Panc1 (cell line): Measurements from ENCODE around the gene DGCR6L. TPM values are rescaled to one million over a fixed set of nuclear protein-coding genes. Genes with fewer than 3 reads are reported as not detected.
"Not testable (repeated sequence)": the region's sequence is repeated elsewhere in the genome, so short reads cannot be mapped to it uniquely, and the experiment has no call there.

Experiments
- ATAC-seq: fragments of 200-7000 bp; cut with Tn5 transposase; 2 replicates; pipeline ENCODE4 v1.9.1; 2020; ENCODE audit warnings: mild to moderate bottlenecking, moderate library complexity
- BruUV-seq: library from RNA; stranded (reverse); fragments of 400-500 nt; replicated peaks from 2 replicates; lab custom pipeline; 2021; lab: Mats Ljungman, UMichigan
- CTCF ChIA-PET: fragments of 300-600 bp; sonication (Branson Sonifier 250); formaldehyde crosslinking; loops from one replicate; lab custom pipeline; 2022; ENCODE audit warnings: antibody characterized with exemption; lab: Charles Lee
- POLR2A ChIA-PET: fragments of 300-600 bp; sonication (Branson Sonifier 250); formaldehyde crosslinking; loops from one replicate; lab custom pipeline; 2022; ENCODE audit warnings: antibody characterized with exemption; lab: Charles Lee
- DNase-seq: peaks from one replicate; pipeline ENCODE4 v3.0.0-alpha.2; 2010; ENCODE audit warnings: low read depth, low spot score
- H3K27ac ChIP-seq: 2 replicates; pipeline ENCODE4 v1.5.1; 2011; ENCODE audit warnings: mild to moderate bottlenecking, low read length, inconsistent platforms
- H3K27me3 ChIP-seq: fragments of 200-500 bp; sonication (Bioruptor generic); 2 replicates; pipeline ENCODE4 v1.6.0; 2014; ENCODE audit warnings: low read length, inconsistent platforms; ENCODE audit not compliant: control insufficient read depth, insufficient read depth
- H3K36me3 ChIP-seq: fragments of 200-500 bp; sonication (Bioruptor generic); 2 replicates; pipeline ENCODE4 v1.5.1; 2014; ENCODE audit warnings: inconsistent platforms, mild to moderate bottlenecking, low read length, moderate library complexity; ENCODE audit not compliant: control insufficient read depth, insufficient read depth
- H3K4me1 ChIP-seq: 2 replicates; pipeline ENCODE4 v1.5.1; 2011; ENCODE audit warnings: inconsistent platforms, mild to moderate bottlenecking, low read length, moderate library complexity; ENCODE audit not compliant: control insufficient read depth, insufficient read depth
- H3K4me3 ChIP-seq, 2 experiments: 2 replicates each; pipeline ENCODE4 v1.5.1; 2011 to 2012; ENCODE audit warnings: low read depth in 2 of 2, low read length in 2 of 2, mild to moderate bottlenecking in 2 of 2, inconsistent platforms in 1 of 2, moderate library complexity in 1 of 2
- H3K9me3 ChIP-seq: fragments of 200-500 bp; sonication (Bioruptor generic); 2 replicates; pipeline ENCODE4 v1.5.1; 2014; ENCODE audit warnings: low read depth, mild to moderate bottlenecking, inconsistent platforms, low read length, moderate library complexity; ENCODE audit not compliant: control insufficient read depth, insufficient read depth
- CTCF ChIP-seq: fragments of 450-650 bp; IDR thresholded peaks from 2 replicates; pipeline ENCODE4 v1.5.1; 2017; ENCODE audit warnings: mild to moderate bottlenecking
- POLR2AphosphoS5 ChIP-seq: IDR thresholded peaks from 2 replicates; pipeline ENCODE4 v1.6.1; 2012; ENCODE audit warnings: mild to moderate bottlenecking, low read depth, low read length, moderate library complexity
- REST ChIP-seq, 2 experiments: IDR thresholded peaks; 2 replicates each; pipeline ENCODE4 v1.6.1; 2011 to 2012; ENCODE audit warnings: low read depth in 2 of 2, control low read depth in 1 of 2, low read length in 1 of 2, mild to moderate bottlenecking in 1 of 2, moderate library complexity in 1 of 2; ENCODE audit not compliant: insufficient read depth in 1 of 2
- SIN3A ChIP-seq: IDR thresholded peaks from 2 replicates; pipeline ENCODE4 v1.6.1; 2012; ENCODE audit warnings: low read depth, mild to moderate bottlenecking, low read length, moderate library complexity, borderline replicate concordance; ENCODE audit not compliant: insufficient read depth
- TCF7L2 ChIP-seq: IDR thresholded peaks from 2 replicates; pipeline ENCODE4 v1.6.1; 2011; ENCODE audit warnings: mild to moderate bottlenecking, low read depth, low read length, inconsistent platforms
- in situ Hi-C: cut with HindIII; loops from 2 replicates; pipeline ENCODE4 v1.10.0; 2016; ENCODE audit warnings: low sequenced_read_pairs, low pct_unique_long_range_greater_than_20kb
- intact Hi-C: fragments of 100-400 bp; cut with micrococcal nuclease; formaldehyde crosslinking; loops from one replicate; pipeline ENCODE4 v1.10.0; 2022; ENCODE audit not compliant: unreplicated experiment
- total RNA-seq: library from RNA; stranded (reverse); gene quantifications from one replicate; pipeline ENCODE4 v1.2.1, GENCODE V29; 2021; ENCODE audit not compliant: unreplicated experiment

The DGCR6L gene
- total RNA-seq, 1 experiment from 2014 or later = 43.5 TPM

GRCh38 chr22:20290045-20290392 lies 29.8 kb downstream of the DGCR6L start:
- Histone ChIP-seq H3K9me3 (no peaks in the 10 kb centered on the region), H3K4me1 (no peaks in the 10 kb centered on the region), H3K27me3 (no peaks in the 10 kb centered on the region), H3K27ac (no peak overlapping the region), H3K4me3 (no peak overlapping the region), H3K36me3 (no peaks in the 10 kb centered on the region)
- in situ Hi-C loops (no loop called here), intact Hi-C loops (no loop called here)
- ChIA-PET CTCF (no interaction called here), POLR2A (no interaction called here)
- ATAC-seq (no peak), DNase-seq (no peak)
- no TSS peak for BruUV-seq
- TF ChIP-seq SIN3A = no peak
- no peak for TF ChIP-seq CTCF
- no peak for TF ChIP-seq POLR2AphosphoS5
- no peak for TF ChIP-seq TCF7L2
- TF ChIP-seq REST (IDR thresholded peaks at IDR 0.05; ENCODE audit: insufficient read depth in 1 of 2, low read depth in 2 of 2, low read length in 1 of 2) = no peak

GRCh38 chr22:20289182-20290044 lies 30.4 kb downstream of the DGCR6L start:
- BruUV-seq, in situ Hi-C loops, H3K27ac ChIP-seq, ATAC-seq, POLR2A ChIA-PET, intact Hi-C loops, H3K4me3 ChIP-seq, DNase-seq, H3K27me3 ChIP-seq, H3K36me3 ChIP-seq, H3K4me1 ChIP-seq, CTCF ChIA-PET, H3K9me3 ChIP-seq: not testable (repeated sequence)

GRCh38 chr22:20286784-20287423 lies 33.0 kb downstream of the DGCR6L start:
- H3K36me3 ChIP-seq, H3K27ac ChIP-seq, H3K4me1 ChIP-seq, H3K9me3 ChIP-seq, in situ Hi-C loops, BruUV-seq, intact Hi-C loops, H3K4me3 ChIP-seq, H3K27me3 ChIP-seq, DNase-seq, ATAC-seq, POLR2A ChIA-PET, CTCF ChIA-PET: not testable (repeated sequence)

GRCh38 chr22:20286312-20286660 lies 33.6 kb downstream of the DGCR6L start:
- intact Hi-C loops, H3K4me3 ChIP-seq, in situ Hi-C loops, POLR2A ChIA-PET, H3K36me3 ChIP-seq, H3K9me3 ChIP-seq, H3K4me1 ChIP-seq, H3K27me3 ChIP-seq, DNase-seq, H3K27ac ChIP-seq, BruUV-seq, CTCF ChIA-PET: not testable (repeated sequence)
- peak; percentile 15; the same call in 1 of the 2 replicates for ATAC-seq
